Progenitor cell of endocrine pancreas (in vitro differentiated cells): ENCODE results near the gene ABHD14A. TPM values are rescaled to one million over a fixed set of nuclear protein-coding genes. Genes with fewer than 3 reads are reported as not detected.

Experiments
- DNase-seq: peaks from one replicate; pipeline ENCODE4 v3.0.0; 2021; ENCODE audit warnings: low spot score; ENCODE audit not compliant: unreplicated experiment
- H3K27ac Mint-ChIP-seq: 2 replicates; pipeline ENCODE4 v1.8.0; 2021; ENCODE audit warnings: mild to moderate bottlenecking, moderate library complexity, mixed read lengths
- H3K27me3 Mint-ChIP-seq: 2 replicates; pipeline ENCODE4 v1.8.0; 2021; ENCODE audit warnings: mixed read lengths
- H3K36me3 Mint-ChIP-seq: 2 replicates; pipeline ENCODE4 v1.8.0; 2022; ENCODE audit warnings: mixed read lengths; ENCODE audit not compliant: insufficient read depth
- H3K4me1 Mint-ChIP-seq: 2 replicates; pipeline ENCODE4 v1.8.0; 2021; ENCODE audit warnings: low read depth, mixed read lengths
- H3K4me3 Mint-ChIP-seq: 2 replicates; pipeline ENCODE4 v1.8.0; 2021; ENCODE audit warnings: low read depth, mild to moderate bottlenecking, moderate library complexity, mixed read lengths
- H3K9me3 Mint-ChIP-seq: 2 replicates; pipeline ENCODE4 v1.8.0; 2021; ENCODE audit warnings: low read depth, mixed read lengths
- total RNA-seq: library from RNA; stranded (reverse); gene quantifications from 2 replicates; pipeline ENCODE4 v1.2.1, GENCODE V29; 2021
- TF ChIP-seq, protein P1 (sequence below): fragments of 200-600 bp; sonication (generic); IDR thresholded peaks from one replicate; pipeline ENCODE4 v1.5.0; 2021; ENCODE audit warnings: antibody characterized with exemption, mild to moderate bottlenecking; ENCODE audit not compliant: unreplicated experiment

Gene ABHD14A
- total RNA-seq, 1 donor from 2014 or later: 19.4 TPM

DNA sequence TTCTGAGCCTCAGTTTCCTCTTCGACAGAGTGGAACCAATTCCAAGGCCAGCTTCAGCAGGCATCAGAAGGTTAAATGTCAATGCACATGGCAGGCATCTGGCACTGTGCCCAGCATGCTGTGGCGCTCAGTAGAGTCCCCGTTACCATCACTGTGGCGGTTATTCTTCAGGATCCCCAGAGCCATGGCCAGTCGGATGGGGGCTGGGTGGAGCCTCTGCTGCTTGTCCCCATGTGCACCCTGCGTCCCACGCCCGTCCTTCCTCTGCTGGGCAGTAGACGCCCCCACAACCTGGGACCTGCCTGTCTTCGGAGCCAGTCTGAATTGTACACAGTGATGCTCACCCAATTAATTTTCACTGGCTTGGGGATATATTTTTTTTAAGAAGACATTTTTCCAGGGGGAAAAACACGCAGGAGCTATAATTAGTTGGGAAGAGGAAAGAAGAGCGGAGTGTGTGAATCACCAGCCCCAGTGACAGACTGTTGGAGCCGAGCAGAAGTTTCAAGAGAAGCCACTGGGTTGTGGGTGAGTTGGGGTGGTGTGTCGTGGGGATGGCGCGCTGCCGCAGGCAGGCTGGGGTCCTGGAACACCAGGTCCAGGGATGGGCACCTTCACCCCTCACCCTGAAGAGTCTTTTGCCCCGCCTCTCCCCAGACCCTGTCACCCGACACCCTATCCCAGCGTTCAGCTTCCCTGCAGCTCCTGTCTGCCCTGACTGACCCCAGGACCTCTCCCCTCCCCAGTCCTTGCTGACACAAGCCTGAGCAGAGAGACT, 47.6 kb downstream of the ABHD14A start:
- Mint-ChIP-seq H3K36me3 (no peaks in the 10 kb centered on the region), H3K4me1 (no peaks in the 10 kb centered on the region), H3K27ac (no peak overlapping the region), H3K4me3 (no peak overlapping the region), H3K9me3 (no peaks in the 10 kb centered on the region), H3K27me3 (peaks cover 9% of the 10 kb centered on the region)
- no peak for DNase-seq
- TF ChIP-seq, protein P1, sequence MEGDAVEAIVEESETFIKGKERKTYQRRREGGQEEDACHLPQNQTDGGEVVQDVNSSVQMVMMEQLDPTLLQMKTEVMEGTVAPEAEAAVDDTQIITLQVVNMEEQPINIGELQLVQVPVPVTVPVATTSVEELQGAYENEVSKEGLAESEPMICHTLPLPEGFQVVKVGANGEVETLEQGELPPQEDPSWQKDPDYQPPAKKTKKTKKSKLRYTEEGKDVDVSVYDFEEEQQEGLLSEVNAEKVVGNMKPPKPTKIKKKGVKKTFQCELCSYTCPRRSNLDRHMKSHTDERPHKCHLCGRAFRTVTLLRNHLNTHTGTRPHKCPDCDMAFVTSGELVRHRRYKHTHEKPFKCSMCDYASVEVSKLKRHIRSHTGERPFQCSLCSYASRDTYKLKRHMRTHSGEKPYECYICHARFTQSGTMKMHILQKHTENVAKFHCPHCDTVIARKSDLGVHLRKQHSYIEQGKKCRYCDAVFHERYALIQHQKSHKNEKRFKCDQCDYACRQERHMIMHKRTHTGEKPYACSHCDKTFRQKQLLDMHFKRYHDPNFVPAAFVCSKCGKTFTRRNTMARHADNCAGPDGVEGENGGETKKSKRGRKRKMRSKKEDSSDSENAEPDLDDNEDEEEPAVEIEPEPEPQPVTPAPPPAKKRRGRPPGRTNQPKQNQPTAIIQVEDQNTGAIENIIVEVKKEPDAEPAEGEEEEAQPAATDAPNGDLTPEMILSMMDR: no peak

DNA sequence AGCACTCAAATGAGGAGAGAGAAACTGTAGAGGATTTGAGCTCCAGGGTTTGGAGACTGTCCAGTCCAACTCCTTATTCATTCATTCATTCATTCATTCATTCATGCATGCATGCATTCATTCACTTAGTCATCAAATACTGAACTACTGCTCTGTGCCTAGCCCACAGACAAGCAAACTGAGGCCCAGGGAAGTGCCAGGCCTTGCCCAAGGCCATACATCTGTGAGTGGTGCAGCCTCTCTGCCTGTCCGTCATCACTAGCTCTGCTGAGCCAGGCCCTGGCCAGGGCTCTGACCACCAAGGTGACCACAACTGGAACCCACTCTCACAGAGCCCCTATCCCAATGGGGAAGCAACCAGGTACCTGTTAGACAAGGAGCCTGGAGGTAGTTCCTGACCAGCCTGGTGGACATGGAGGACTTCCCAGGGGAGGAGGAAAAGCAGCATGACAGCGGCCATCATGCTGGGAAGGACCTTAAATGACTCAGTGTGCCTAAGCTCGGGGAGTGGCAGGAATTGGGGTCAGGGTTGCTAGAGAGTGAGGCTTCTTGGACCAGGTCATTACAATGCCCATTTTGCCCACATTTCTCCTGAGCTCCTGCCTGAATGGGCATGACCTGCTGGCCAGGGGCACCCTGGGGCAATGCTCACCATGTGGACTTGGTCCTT, 48.4 kb downstream of the ABHD14A start:
- no peak overlapping the region for H3K27ac Mint-ChIP-seq
- no peaks in the 10 kb centered on the region for H3K9me3 Mint-ChIP-seq
- H3K4me1 Mint-ChIP-seq: no peaks in the 10 kb centered on the region
- DNase-seq: no peak
- H3K27me3 Mint-ChIP-seq: peaks cover 9% of the 10 kb centered on the region
- TF ChIP-seq, protein P1: no peak
- H3K4me3 Mint-ChIP-seq: no peak overlapping the region
- no peaks in the 10 kb centered on the region for H3K36me3 Mint-ChIP-seq

DNA sequence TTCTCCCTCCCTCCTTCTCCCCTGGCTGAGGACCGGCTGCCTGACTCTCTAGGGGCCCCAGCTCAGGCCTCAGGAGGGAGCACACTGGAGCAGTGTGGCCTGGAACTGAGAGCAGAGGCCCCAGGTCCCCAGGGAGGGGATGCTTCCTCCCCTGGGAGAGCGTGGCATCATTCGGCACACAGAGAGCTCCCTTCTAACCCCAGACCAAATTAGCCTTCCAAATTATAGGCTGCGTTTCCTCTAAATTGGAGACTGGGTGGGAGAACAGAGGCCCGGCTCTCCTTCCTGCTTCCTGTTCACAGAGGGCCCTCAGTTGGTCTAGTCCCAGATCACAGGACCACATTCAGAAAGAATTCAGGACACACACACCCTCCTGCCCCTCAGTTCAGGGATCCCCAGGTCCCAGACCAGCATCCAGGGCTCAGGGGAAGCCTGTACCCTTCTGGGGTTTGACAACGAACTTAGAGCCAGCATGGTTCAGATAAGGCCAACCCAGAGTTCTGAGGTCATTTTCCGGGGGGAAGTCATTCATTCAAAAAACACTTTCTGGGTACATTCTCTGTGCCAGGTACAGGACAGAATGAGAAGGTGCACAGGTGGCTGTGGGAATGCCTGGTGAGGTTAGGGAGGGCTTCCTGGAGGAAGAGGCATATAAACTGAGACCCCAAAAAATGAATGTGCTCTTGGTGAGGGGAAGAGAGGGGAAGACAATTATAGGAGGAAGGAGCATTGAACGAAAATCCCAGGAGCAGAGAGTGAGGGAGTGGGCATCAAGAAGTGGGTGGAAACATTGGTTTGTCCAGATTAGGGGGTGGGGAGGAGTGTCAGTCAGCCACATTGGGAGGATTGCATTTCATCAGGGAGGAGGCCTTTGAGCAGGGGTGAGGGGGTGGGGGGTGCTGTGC, 49.2 kb downstream of the ABHD14A start:
- no peak for DNase-seq
- H3K27ac Mint-ChIP-seq: no peak overlapping the region
- TF ChIP-seq, protein P1: no peak
- peaks cover 2% of the 10 kb centered on the region for H3K4me1 Mint-ChIP-seq
- no peaks in the 10 kb centered on the region for H3K9me3 Mint-ChIP-seq
- no peaks in the 10 kb centered on the region for H3K36me3 Mint-ChIP-seq
- peaks cover 9% of the 10 kb centered on the region for H3K27me3 Mint-ChIP-seq
- H3K4me3 Mint-ChIP-seq: no peak overlapping the region

DNA sequence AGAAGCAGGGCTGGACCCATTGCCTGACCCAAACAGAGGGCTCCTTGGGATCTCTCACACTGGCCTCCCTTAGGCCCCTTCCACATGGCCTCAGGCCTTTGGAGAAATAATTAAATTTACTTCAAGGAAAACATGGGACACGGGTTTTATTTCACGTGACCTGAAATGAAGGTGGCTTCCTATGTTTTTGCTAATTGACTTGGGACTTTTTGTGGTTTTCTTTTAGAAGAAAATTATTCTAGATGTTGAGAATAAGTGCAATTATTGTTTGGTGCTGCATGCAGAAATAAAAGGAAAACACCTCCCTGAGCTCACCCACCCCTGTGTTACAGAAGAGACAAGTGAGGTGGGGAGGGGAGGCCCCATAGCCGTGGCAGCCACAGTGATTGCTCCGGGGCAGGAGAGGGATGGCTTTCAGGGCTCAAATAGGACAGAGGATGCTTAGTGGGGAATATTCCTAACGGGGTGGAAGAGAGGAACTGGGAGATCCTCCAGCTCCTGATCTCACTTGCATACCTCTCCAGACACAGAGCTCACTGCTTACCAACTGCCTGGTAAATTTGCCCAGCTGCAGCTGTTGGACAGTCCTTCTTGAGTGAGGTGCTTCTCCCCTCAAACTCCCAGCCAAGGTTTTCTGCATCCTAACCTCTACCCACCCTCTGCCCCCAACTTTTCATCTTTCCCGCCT, 50.0 kb downstream of the ABHD14A start:
- TF ChIP-seq, protein P1: no peak
- Mint-ChIP-seq H3K27me3 (peaks cover 10% of the 10 kb centered on the region), H3K27ac (no peak overlapping the region)

More for the DNA sequence above, 50.0 kb downstream of the ABHD14A start:
- H3K9me3 Mint-ChIP-seq: no peaks in the 10 kb centered on the region
- H3K4me1 Mint-ChIP-seq: peaks cover 2% of the 10 kb centered on the region
- H3K4me3 Mint-ChIP-seq: no peak overlapping the region
- DNase-seq: no peak
- H3K36me3 Mint-ChIP-seq: no peaks in the 10 kb centered on the region
